GM20000 (cell line): ENCODE measurements around the gene LSG1.

Experiments
- DNase-seq: peaks from one replicate; pipeline ENCODE4 v3.0.0; 2012; ENCODE audit warnings: low spot score
- CTCF ChIP-seq: IDR thresholded peaks from 2 replicates; pipeline ENCODE4 v1.5.1; 2012; ENCODE audit warnings: mild to moderate bottlenecking, control low read depth; ENCODE audit errors: extremely low read depth, missing control alignments

Gene LSG1

GRCh38 chr3:194617827-194618226 lies 54.2 kb downstream of the LSG1 start:
- no peak for DNase-seq
- no peak for TF ChIP-seq CTCF

GRCh38 chr3:194617143-194617671 lies 54.8 kb downstream of the LSG1 start:
- no peak for TF ChIP-seq CTCF
- DNase-seq: no peak

GRCh38 chr3:194615226-194615625 lies 56.8 kb downstream of the LSG1 start:
- TF ChIP-seq CTCF: no peak
- DNase-seq: no peak

GRCh38 chr3:194612221-194612620 lies 59.8 kb downstream of the LSG1 start:
- DNase-seq: no peak
- TF ChIP-seq CTCF: no peak

- no peak for DNase-seq
- no peak for TF ChIP-seq CTCF
Observed at GRCh38 chr3:194610689-194611088, 61.3 kb downstream of the LSG1 start.

GRCh38 chr3:194609601-194610000 lies 62.4 kb downstream of the LSG1 start:
- no peak for TF ChIP-seq CTCF
- DNase-seq: no peak

DNA sequence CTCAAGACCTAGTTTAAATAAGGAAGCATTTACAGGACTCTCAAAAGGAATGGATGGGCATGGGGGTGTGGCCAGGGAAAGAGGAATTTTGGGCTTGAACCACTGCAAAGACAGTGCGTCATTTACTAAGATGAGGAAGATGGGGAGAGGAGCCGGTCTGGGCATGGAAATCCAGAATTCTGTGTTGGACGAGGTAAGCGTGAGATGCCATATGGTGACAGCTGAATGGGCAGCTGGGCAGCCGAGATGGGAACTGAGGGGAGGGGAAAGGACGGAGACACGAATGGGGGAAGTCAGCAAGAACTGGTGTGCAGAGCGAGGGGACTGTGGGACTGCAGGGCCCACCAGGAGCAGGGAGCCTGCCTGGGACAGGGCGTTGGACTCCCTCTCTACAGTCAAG lies 63.0 kb downstream of the LSG1 start:
- no peak for DNase-seq
- no peak for TF ChIP-seq CTCF
